ENCODE data around the gene ZDHHC17.

Gene ZDHHC17

GRCh38 chr12:76786986-76787385 lies 23.1 kb downstream of the ZDHHC17 start:
- no peak overlapping the region for H3K27ac ChIP-seq
- TF ChIP-seq ZFX (IDR thresholded peaks at IDR 0.05; ENCODE audit: borderline replicate concordance) (no peak), CTCF (IDR thresholded peaks at IDR 0.05) (no peak)

- TF ChIP-seq ZFX (IDR thresholded peaks at IDR 0.05; ENCODE audit: borderline replicate concordance) = no peak
- no peak for TF ChIP-seq CTCF (IDR thresholded peaks at IDR 0.05)
- no peak overlapping the region for H3K27ac ChIP-seq
These were observed 23.8 kb downstream of the ZDHHC17 start for GRCh38 chr12:76787689-76788088.

DNA sequence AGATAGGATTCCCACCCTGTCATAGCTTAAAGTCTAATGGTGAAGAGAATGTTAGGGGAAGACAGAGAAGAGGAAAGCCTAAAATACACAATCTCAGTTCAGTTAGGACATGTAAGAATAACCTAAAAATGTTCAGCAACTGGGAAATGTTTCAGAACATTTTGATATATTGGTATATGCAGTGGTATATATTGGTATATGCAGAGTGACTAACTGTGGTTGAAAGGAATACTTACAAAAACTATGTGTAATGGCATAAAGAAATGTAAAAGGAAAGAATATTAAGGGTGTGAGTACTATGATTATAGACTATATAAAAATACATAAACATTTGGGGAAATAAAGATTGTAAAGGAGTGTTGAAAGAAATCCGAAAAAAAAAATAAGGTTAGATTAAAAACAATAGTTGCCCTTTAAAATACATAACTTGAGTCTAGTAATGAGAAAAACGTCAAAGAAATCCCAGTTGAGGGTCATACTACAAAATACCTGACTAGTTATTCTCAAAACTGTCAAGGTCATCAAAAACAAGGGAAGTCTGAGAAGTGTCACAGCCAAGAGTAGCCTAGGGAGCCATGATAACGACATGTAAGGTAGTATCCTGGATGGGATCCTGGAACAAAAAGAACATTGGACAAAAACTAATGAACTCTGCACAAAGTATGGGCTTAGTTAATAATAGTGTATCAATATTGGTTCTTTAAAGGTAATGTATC lies 25.6 kb downstream of the ZDHHC17 start:
- H3K27ac ChIP-seq = no peak overlapping the region
- no peak for TF ChIP-seq CTCF (IDR thresholded peaks at IDR 0.05)
- no peak for TF ChIP-seq ZFX (IDR thresholded peaks at IDR 0.05; ENCODE audit: borderline replicate concordance)

DNA sequence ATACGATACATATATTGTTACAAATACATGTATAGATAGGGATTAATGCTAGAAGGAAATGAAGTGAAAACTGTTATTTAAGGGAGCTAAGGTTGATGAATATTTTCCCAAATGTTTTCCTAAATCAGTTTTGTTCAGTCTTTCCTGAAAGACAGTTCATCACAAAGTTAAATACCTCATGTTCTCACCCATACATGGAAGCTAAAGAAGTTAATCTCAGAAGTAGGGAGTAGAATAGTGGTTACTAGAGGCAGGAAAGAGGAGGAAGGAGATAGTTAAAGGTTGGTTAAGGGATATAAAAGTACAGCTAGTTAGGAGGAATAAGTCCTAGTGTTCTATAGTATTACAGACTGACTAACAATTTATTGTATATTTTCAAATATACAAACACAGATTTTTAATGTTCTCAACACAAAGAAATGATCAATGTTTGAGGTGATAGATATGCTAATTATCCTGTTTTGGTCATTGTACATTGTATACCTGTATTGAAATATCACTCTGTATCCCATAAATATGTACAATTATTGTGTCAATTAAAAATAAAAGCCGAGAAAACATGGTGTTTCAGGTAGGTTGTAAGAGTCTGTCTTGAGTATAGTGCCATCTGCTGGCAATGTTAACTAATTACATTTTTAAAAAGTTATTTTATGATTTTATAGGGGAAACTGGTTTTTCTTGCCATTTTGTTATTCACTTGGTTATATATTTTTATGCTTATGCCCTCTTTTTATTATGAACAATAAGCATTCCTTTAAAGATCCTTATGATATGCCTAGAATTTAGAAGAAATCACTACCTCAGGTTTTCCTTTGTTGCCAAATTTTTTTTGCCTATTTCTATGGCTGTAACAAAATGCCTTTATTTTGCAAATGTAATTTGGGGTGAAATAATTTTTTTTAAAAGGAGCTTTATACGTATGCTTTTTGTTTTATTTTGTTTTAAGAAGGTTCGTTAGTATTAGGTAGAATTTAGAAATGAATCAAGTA lies 26.9 kb downstream of the ZDHHC17 start:
- no peak overlapping the region for H3K27ac ChIP-seq
- TF ChIP-seq ZFX (IDR thresholded peaks at IDR 0.05; ENCODE audit: borderline replicate concordance) (no peak), CTCF (IDR thresholded peaks at IDR 0.05) (peak; percentile 93)

DNA sequence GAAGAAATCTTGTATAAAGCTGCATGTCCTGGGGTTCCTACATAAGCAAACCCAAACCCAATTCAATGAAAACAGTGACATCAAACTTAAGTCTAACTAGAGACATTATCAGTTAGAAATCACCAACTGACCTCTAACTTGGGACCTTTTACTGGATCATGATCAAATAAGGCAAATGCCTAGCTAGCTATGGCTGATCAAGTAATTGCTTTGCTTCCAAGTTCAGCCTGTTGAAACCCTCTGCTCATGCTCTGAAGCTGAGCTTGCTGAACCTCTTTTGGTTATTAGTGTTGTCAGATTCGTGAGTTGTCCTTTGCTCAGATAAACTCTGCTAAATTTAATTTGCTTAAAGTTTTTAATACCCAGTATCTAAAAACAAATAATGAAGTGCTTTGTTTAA lies 28.9 kb downstream of the ZDHHC17 start:
- no peak overlapping the region for H3K27ac ChIP-seq
- TF ChIP-seq CTCF (IDR thresholded peaks at IDR 0.05) (no peak), ZFX (IDR thresholded peaks at IDR 0.05; ENCODE audit: borderline replicate concordance) (no peak)

DNA sequence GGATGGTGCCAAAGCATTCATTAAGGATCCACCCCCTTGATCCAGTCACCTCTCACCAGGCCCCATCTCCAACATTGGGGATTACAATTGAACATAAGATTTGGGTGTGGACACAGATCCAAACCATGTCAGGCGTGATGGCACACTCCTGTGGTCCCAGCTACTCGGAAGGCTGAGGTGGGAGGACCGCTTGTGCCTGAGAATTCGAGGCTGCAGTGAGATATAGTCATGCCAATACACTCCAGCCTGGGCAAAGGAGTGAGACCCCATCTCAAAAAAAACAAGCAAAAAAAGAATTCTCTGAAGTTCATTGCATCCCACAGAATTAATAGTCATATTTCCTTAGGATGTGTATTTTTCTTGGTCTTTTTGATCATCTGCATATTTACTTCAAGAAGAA lies 34.9 kb downstream of the ZDHHC17 start:
- H3K27ac ChIP-seq = no peak overlapping the region
- TF ChIP-seq ZFX (IDR thresholded peaks at IDR 0.05; ENCODE audit: borderline replicate concordance) = no peak
- TF ChIP-seq CTCF (IDR thresholded peaks at IDR 0.05) = no peak

- H3K27ac ChIP-seq = no peak overlapping the region
- TF ChIP-seq ZFX (IDR thresholded peaks at IDR 0.05; ENCODE audit: borderline replicate concordance) = no peak
- TF ChIP-seq CTCF (IDR thresholded peaks at IDR 0.05) = no peak
These were observed 35.4 kb downstream of the ZDHHC17 start for GRCh38 chr12:76799362-76799761.
